GM18499 (cell line): ENCODE measurements around the gene GPN2.
A peak's percentile ranks its signal among the peaks of the same experiment; 100 is the strongest.
"Not testable (repeated sequence)": the region's sequence is repeated elsewhere in the genome, so short reads cannot be mapped to it uniquely, and the experiment has no call there.

Experiments
- ATAC-seq: cut with Tn5 transposase; IDR thresholded peaks from one replicate; pipeline ENCODE4 v1.9.1; 2021; ENCODE audit warnings: moderate number of reproducible peaks; ENCODE audit not compliant: insufficient read depth, unreplicated experiment

The GPN2 gene

DNA sequence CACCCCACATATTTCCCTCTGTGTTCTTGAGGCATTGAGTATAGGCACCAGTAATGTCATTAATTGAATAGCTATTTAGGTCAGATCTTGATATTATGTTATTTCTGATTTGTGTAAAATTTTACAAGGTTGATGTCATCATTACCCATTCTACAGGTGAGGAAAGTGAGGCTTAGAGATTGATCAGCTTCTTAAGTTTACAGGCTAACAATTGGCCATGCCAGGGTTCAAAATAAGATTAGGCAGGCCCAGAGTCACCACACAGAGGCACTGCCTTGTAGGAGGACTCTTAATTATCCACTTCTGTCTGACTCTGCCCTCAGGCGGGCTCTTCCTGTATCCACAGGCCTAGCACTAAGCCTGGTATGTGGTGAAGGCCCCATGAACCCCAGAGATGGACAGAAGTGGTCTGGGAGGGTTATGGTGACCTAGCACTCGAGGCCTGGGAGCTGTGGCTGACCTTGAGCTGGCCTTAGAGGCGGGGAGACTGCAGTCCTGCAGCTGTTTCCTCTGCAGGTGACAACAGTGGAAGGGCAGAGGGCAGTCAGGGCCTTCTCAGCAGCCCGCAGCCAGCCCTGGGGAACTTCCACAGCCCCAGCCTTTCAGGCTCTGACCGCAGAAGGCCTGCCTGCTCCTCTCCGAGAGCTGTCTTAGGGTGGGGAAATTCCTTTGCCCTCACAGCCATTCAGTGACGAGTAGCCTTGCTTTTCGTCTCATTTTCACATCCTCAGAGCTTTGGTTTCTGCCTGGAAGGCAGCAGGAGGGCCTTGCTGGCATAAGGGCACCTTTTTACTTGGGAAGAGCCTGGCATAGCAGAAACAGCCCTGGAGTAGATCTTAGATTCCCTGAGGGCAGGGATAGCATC, 51.4 kb downstream of the GPN2 start:
- ATAC-seq = peak; percentile 82

DNA sequence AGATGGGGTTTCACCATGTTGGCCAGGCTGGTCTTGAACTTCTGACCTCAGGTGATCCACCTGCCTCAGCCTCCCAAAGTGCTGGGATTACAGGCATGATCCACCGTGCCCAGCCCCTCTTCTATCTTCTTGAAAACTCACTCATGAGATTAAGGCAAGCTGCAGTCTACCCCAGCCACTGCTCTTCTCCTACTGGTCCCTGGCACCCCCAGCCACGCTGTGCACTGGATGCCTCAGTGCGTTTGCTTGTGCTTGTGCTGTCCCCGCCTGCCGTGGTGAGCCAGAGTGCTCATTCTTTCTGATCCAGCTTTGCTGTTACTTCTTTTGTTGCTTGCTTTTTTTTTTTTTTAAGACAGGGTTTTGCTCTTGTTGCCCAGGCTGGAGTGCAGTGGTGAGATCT, 52.4 kb downstream of the GPN2 start:
- not testable (repeated sequence) for ATAC-seq

- ATAC-seq = no peak
These were observed 56.4 kb downstream of the GPN2 start for GRCh38 chr1:26833432-26834405.

DNA sequence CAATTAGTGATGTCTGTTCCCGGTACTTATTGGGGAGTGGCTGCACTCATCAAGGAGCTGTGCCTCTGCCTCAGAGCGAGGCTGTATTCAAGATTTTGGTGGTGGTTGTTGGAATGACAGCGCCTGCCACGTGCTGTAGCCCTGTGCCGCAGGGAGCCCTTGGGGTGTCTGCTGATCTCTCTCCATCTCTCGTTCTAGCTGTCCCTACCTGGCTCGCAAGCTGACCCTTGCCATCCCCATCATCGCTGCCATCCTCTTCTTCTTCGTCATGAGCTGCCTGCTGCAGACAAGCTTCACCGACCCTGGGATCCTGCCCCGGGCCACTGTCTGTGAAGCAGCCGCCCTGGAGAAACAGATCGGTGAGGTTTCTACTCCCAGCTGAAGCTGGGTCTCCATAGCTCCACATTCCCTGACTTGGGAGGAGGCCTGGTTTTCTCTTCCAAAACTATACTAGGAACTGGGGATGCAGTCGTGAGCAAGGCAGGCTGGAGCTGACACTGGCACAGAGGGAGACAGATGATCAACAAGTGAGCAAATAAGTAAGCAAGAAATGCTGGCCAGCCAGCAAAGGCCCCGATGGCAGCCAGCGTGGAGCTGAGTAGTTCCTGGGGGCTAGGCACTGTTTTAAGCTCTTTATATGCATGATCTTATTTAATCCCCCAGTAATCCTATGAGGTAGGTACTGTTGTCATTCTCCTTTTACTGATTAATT, 57.7 kb downstream of the GPN2 start:
- ATAC-seq = no peak

- ATAC-seq = no peak
These were observed 58.4 kb downstream of the GPN2 start for GRCh38 chr1:26831546-26832248.

DNA sequence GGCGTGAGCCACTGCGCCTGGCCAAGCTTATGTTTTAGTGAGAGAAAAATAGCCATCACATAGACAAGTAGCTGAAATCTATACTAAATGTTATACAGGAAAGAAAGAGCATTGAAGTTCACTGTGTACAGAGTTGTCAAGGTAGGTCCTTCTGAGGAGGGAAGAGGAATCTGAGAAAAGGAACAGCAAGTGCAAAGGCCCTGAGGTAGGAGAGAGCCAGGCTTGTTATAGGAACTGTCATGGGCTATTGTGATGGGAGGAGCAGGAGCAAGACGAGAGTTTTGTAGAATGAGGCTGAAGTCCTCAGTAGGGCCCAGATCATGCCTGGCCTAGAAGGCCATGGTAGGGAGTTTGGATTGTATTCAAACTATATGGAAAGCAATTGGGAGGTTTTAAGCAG, 59.0 kb downstream of the GPN2 start:
- ATAC-seq = no peak

GRCh38 chr1:26829184-26829911, 60.7 kb downstream of the GPN2 start:
- no peak for ATAC-seq

GRCh38 chr1:26828411-26828991, 61.6 kb downstream of the GPN2 start:
- ATAC-seq = no peak

- ATAC-seq = no peak
These were observed 62.4 kb downstream of the GPN2 start for GRCh38 chr1:26827663-26828062.

- no peak for ATAC-seq
These were observed 62.9 kb downstream of the GPN2 start for GRCh38 chr1:26827106-26827604.

- no peak for ATAC-seq
These were observed 63.6 kb downstream of the GPN2 start, which contains the start of gene ZDHHC18 for GRCh38 chr1:26826261-26827105. Gene ZDHHC18 (plus strand): TSS chr1:26826688. CDS start chr1:26826805, 117 bp downstream.
